Endothelial cell of umbilical vein (primary cell): ENCODE results near the gene ITGA2. TPM values are rescaled to one million over a fixed set of nuclear protein-coding genes. Genes with fewer than 3 reads are reported as not detected.

ENCODE experiments used
- BruUV-seq: library from RNA; stranded (reverse); fragments of 400-500 nt; replicated peaks from 2 replicates; lab custom pipeline; 2021; lab: Mats Ljungman, UMichigan
- CTCF ChIA-PET: fragments of 300-600, 350-600 bp; sonication (Branson Sonifier 250); formaldehyde crosslinking; loops from one replicate; lab custom pipeline; 2021; ENCODE audit warnings: antibody characterized with exemption, inconsistent platforms; lab: Charles Lee
- POLR2A ChIA-PET: fragments of 300-600, 350-600 bp; sonication (Branson Sonifier 250); formaldehyde crosslinking; loops from one replicate; lab custom pipeline; 2021; ENCODE audit warnings: antibody characterized with exemption, inconsistent platforms; lab: Charles Lee
- DNase-seq: peaks from one replicate; pipeline ENCODE4 v3.0.0-alpha.2; 2011; ENCODE audit warnings: low read depth, low spot score
- FAIRE-seq: peaks from 2 replicates; lab custom pipeline; 2011; peaks lifted over from hg19 to GRCh38; lab: Jason Lieb, UNC
- H2AFZ ChIP-seq: 2 replicates; pipeline ENCODE4 v1.6.0; 2012; ENCODE audit warnings: low read depth, low read length, control low read depth, inconsistent platforms
- H3K27ac ChIP-seq: 2 replicates; pipeline ENCODE4 v1.5.1; 2011; ENCODE audit warnings: low read depth, mild to moderate bottlenecking, control low read depth, low read length, moderate library complexity; ENCODE audit not compliant: insufficient read depth
- H3K27me3 ChIP-seq, 2 experiments: 2 replicates each; pipeline versions ENCODE4 v1.6.0 to v1.6.1; 2011; ENCODE audit warnings: low read length in 2 of 2, mixed read lengths in 1 of 2; ENCODE audit not compliant: control insufficient read depth in 2 of 2, insufficient read depth in 2 of 2
- H3K36me3 ChIP-seq, 2 experiments: 2 replicates in 1 of 2; 3 replicates in 1 of 2; pipeline ENCODE4 v1.5.1; 2011; ENCODE audit warnings: low read length in 2 of 2, mild to moderate bottlenecking in 1 of 2, moderate library complexity in 1 of 2; ENCODE audit not compliant: control insufficient read depth in 2 of 2, insufficient read depth in 2 of 2; ENCODE audit errors: extremely low read depth in 1 of 2
- H3K4me1 ChIP-seq: 3 replicates; pipeline ENCODE4 v1.5.1; 2011; ENCODE audit warnings: mild to moderate bottlenecking, low read length; ENCODE audit not compliant: control insufficient read depth, insufficient read depth; ENCODE audit errors: extremely low read depth
- H3K4me2 ChIP-seq: 2 replicates; pipeline ENCODE4 v1.6.1; 2011; ENCODE audit warnings: low read length, control low read depth, mixed read lengths; ENCODE audit not compliant: insufficient read depth
- H3K4me3 ChIP-seq, 3 experiments: fragments of 200-600 bp in 1 of 3; sonication (generic), shearing (Covaris generic) in 1 of 3; replicated peaks in 1 of 3; 2 replicates each; pipeline ENCODE4 v1.5.1; 2011 to 2016; ENCODE audit warnings: control low read depth in 3 of 3, low read length in 3 of 3, mild to moderate bottlenecking in 2 of 3, inconsistent platforms in 1 of 3, low read depth in 1 of 3, moderate library complexity in 1 of 3; ENCODE audit not compliant: insufficient read depth in 1 of 3
- H3K79me2 ChIP-seq: 2 replicates; pipeline ENCODE4 v1.6.0; 2012; ENCODE audit warnings: low read length, inconsistent platforms; ENCODE audit not compliant: control insufficient read depth, insufficient read depth
- H3K9ac ChIP-seq: replicated peaks from 2 replicates; pipeline ENCODE3; 2011; ENCODE audit warnings: low read length, control low read depth; ENCODE audit not compliant: insufficient read depth; ENCODE audit errors: extremely low read depth
- H3K9me1 ChIP-seq: replicated peaks from 3 replicates; pipeline ENCODE4 v1.6.0; 2011; ENCODE audit warnings: mild to moderate bottlenecking, low read length; ENCODE audit not compliant: control insufficient read depth, insufficient read depth; ENCODE audit errors: extremely low read depth
- H3K9me3 ChIP-seq: replicated peaks from 2 replicates; pipeline ENCODE4 v1.5.1; 2012; ENCODE audit warnings: low read length, inconsistent platforms; ENCODE audit not compliant: control insufficient read depth, insufficient read depth
- H4K20me1 ChIP-seq: replicated peaks from 2 replicates; pipeline ENCODE3; 2011; ENCODE audit warnings: mild to moderate bottlenecking, low read length; ENCODE audit not compliant: control insufficient read depth, insufficient read depth; ENCODE audit errors: extremely low read depth
- CTCF ChIP-seq, 2 donors: IDR thresholded peaks; 1 replicate in 1 of 2; 2 replicates in 1 of 2; pipeline ENCODE4 v1.5.1; 2011; ENCODE audit warnings: low read length in 2 of 2, mild to moderate bottlenecking in 2 of 2, moderate library complexity in 2 of 2, control low read depth in 1 of 2, inconsistent platforms in 1 of 2, low read depth in 1 of 2; ENCODE audit not compliant: insufficient read depth in 1 of 2; ENCODE audit errors: extremely low read depth in 1 of 2
- EZH2 ChIP-seq: IDR thresholded peaks from 2 replicates; pipeline ENCODE4 v1.6.1; 2012; ENCODE audit warnings: borderline replicate concordance, low read depth, mild to moderate bottlenecking, moderate library complexity, low read length, inconsistent platforms; ENCODE audit not compliant: severe bottlenecking
- FOS ChIP-seq: IDR thresholded peaks from 2 replicates; pipeline ENCODE4 v1.6.1; 2011; ENCODE audit warnings: mild to moderate bottlenecking, low read length, moderate library complexity, borderline replicate concordance; ENCODE audit not compliant: insufficient read depth
- GATA2 ChIP-seq: IDR thresholded peaks from 2 replicates; pipeline ENCODE4 v1.7.0; 2011; ENCODE audit warnings: low read depth, mild to moderate bottlenecking, moderate library complexity, mixed read lengths, low read length; ENCODE audit not compliant: insufficient read length, insufficient read depth
- JUN ChIP-seq: IDR thresholded peaks from 2 replicates; pipeline ENCODE4 v1.6.1; 2011; ENCODE audit warnings: borderline replicate concordance, low read depth; ENCODE audit not compliant: insufficient read length, insufficient read depth
- POLR2A ChIP-seq: IDR thresholded peaks from 2 replicates; pipeline ENCODE4 v1.6.1; 2012; ENCODE audit warnings: low read depth, mild to moderate bottlenecking, control low read depth, low read length
- dilution Hi-C: fragments of 300-500 bp; cut with MboI; formaldehyde crosslinking; loops from one replicate; pipeline ENCODE4 v1.15.0; 2019; ENCODE audit warnings: low sequenced_read_pairs; ENCODE audit not compliant: extremely low pct_ligation_motif_present
- intact Hi-C: fragments of 100-400 bp; cut with micrococcal nuclease; formaldehyde crosslinking; loops from one replicate; pipeline ENCODE4 v1.10.0; 2022
- polyA plus RNA-seq, 4 experiments: library from polyadenylated mRNA; depleted of rRNA in 3 of 4; stranded (reverse) in 3 of 4; unstranded in 1 of 4; fragments of >200 nt; gene quantifications; 2 replicates each; pipeline versions ENCODE4 v1.2.1 to v1.2.3, GENCODE V29; 2011 to 2012; ENCODE audit warnings: missing spikeins in 1 of 4
- total RNA-seq: library from RNA; stranded (reverse); gene quantifications from 2 replicates; pipeline ENCODE4 v1.2.3, GENCODE V29; 2021

The ITGA2 gene
- total and polyA plus RNA-seq, 2 donors (not counting 3 experiments of a cell fraction or from before 2014, with no cell fraction given), result 11.2 to 62.3 TPM

GRCh38 chr5:53087171-53087570, 98.0 kb downstream of the ITGA2 start:
- intact Hi-C loops, result no loop called here
- Histone ChIP-seq H3K4me3 (no peak overlapping the region), H3K79me2 (no peaks in the 10 kb centered on the region), H3K27me3 (no peaks in the 10 kb centered on the region), H3K9me3 (no peaks in the 10 kb centered on the region), H2AFZ (no peak overlapping the region), H4K20me1 (no peaks in the 10 kb centered on the region), H3K4me1 (peaks cover 16% of the 10 kb centered on the region), H3K27ac (no peak overlapping the region), H3K36me3 (peaks cover 10 to 31% of the 10 kb centered on the region in 2 experiments), H3K9ac (no peak overlapping the region), H3K4me2 (no peak overlapping the region), H3K9me1 (no peaks in the 10 kb centered on the region)
- dilution Hi-C loops, result no loop called here
- CTCF ChIA-PET, result interaction anchor here (1.2 to 7.8 kb wide), 4 partner anchors 10 to 144 kb away, joined by 3 to 103 read pairs (median 15); no protein-coding TSS in a partner anchor
- BruUV-seq, result no TSS peak
- FAIRE-seq (no peak), DNase-seq (no peak)
- no peak for TF ChIP-seq POLR2A
- TF ChIP-seq EZH2, result no peak
- no peak for TF ChIP-seq JUN
- no peak for TF ChIP-seq FOS
- TF ChIP-seq GATA2, result no peak
- no peak for TF ChIP-seq CTCF (IDR thresholded peaks at IDR 0.05; ENCODE audit: extremely low read depth in 1 of 2, insufficient read depth in 1 of 2, low read depth in 1 of 2, low read length in 2 of 2)
- POLR2A ChIA-PET, result no interaction called here

- TF ChIP-seq GATA2 (no peak), FOS (no peak)
- H4K20me1 ChIP-seq, result no peaks in the 10 kb centered on the region
- peaks cover 16% of the 10 kb centered on the region for H3K4me1 ChIP-seq
- no peak overlapping the region for H3K27ac ChIP-seq
- H3K9me3 ChIP-seq, result no peaks in the 10 kb centered on the region
- dilution Hi-C loops (no loop called here), intact Hi-C loops (no loop called here)
- POLR2A ChIA-PET, result no interaction called here
- CTCF ChIA-PET, result interaction anchor here (1.2 to 7.8 kb wide), 5 partner anchors 10 to 144 kb away, joined by 3 to 103 read pairs (median 6); no protein-coding TSS in a partner anchor
- no peaks in the 10 kb centered on the region for H3K9me1 ChIP-seq
- no peaks in the 10 kb centered on the region for H3K27me3 ChIP-seq
- H3K4me2 ChIP-seq, result no peak overlapping the region
- no peaks in the 10 kb centered on the region for H3K79me2 ChIP-seq
- H2AFZ ChIP-seq, result no peak overlapping the region
- BruUV-seq, result no TSS peak
- no peak overlapping the region for H3K4me3 ChIP-seq
- no peak overlapping the region for H3K9ac ChIP-seq
- no peak for DNase-seq
- FAIRE-seq, result no peak
- peaks cover 10 to 28% of the 10 kb centered on the region in 2 experiments for H3K36me3 ChIP-seq
Measured at GRCh38 chr5:53087621-53088121, 98.5 kb downstream of the ITGA2 start.
